Osteocyte (in vitro differentiated cells): ENCODE measurements around the gene NCOR2. TPM values are rescaled to one million over a fixed set of nuclear protein-coding genes. Genes with fewer than 3 reads are reported as not detected.

Experiments
- DNase-seq: peaks from one replicate; pipeline ENCODE4 v3.0.0; 2021; ENCODE audit warnings: mixed read lengths; ENCODE audit not compliant: unreplicated experiment; ENCODE audit errors: extremely low spot score
- H3K27ac Mint-ChIP-seq: one replicate; pipeline ENCODE4 v1.8.0; 2021; ENCODE audit warnings: mild to moderate bottlenecking, mixed read lengths; ENCODE audit not compliant: unreplicated experiment
- H3K27me3 Mint-ChIP-seq: one replicate; pipeline ENCODE4 v1.8.0; 2021; ENCODE audit warnings: mixed read lengths; ENCODE audit not compliant: unreplicated experiment
- H3K36me3 Mint-ChIP-seq: one replicate; pipeline ENCODE4 v1.8.0; 2021; ENCODE audit warnings: mixed read lengths; ENCODE audit not compliant: unreplicated experiment
- H3K4me1 Mint-ChIP-seq: one replicate; pipeline ENCODE4 v1.8.0; 2021; ENCODE audit warnings: mixed read lengths; ENCODE audit not compliant: unreplicated experiment
- H3K4me3 Mint-ChIP-seq: one replicate; pipeline ENCODE4 v1.8.0; 2021; ENCODE audit warnings: mild to moderate bottlenecking, moderate library complexity, mixed read lengths; ENCODE audit not compliant: unreplicated experiment
- H3K9me3 Mint-ChIP-seq: one replicate; pipeline ENCODE4 v1.8.0; 2021; ENCODE audit warnings: mixed read lengths; ENCODE audit not compliant: unreplicated experiment
- CTCF ChIP-seq: fragments of 200-600 bp; sonication (generic); IDR thresholded peaks from 2 replicates; pipeline ENCODE4 v1.5.0; 2021; ENCODE audit warnings: antibody characterized with exemption, mild to moderate bottlenecking, moderate library complexity
- total RNA-seq: library from RNA; stranded (reverse); gene quantifications from 2 replicates; pipeline ENCODE4 v1.2.1, GENCODE V29; 2021

Gene NCOR2
- total RNA-seq, 1 donor from 2014 or later, result 362 TPM

GRCh38 chr12:124544311-124544970 lies 23.0 kb downstream of the NCOR2 start:
- Mint-ChIP-seq H3K36me3 (no peaks in the 10 kb centered on the region), H3K4me1 (peaks cover 58% of the 10 kb centered on the region), H3K9me3 (no peaks in the 10 kb centered on the region), H3K4me3 (no peak overlapping the region), H3K27ac (peak overlapping the region; percentile 52), H3K27me3 (no peaks in the 10 kb centered on the region)
- DNase-seq, result no peak
- no peak for TF ChIP-seq CTCF

GRCh38 chr12:124543590-124544310 lies 23.7 kb downstream of the NCOR2 start:
- no peak for TF ChIP-seq CTCF
- H3K4me3 Mint-ChIP-seq, result no peak overlapping the region
- H3K4me1 Mint-ChIP-seq, result peaks cover 57% of the 10 kb centered on the region
- H3K27me3 Mint-ChIP-seq, result no peaks in the 10 kb centered on the region
- H3K9me3 Mint-ChIP-seq, result no peaks in the 10 kb centered on the region
- no peak for DNase-seq
- peak overlapping the region; percentile 85 for H3K27ac Mint-ChIP-seq
- H3K36me3 Mint-ChIP-seq, result no peaks in the 10 kb centered on the region

- H3K27ac Mint-ChIP-seq, result peak overlapping the region; percentile 85
Observed at GRCh38 chr12:124543052-124543589, 24.3 kb downstream of the NCOR2 start.

GRCh38 chr12:124542021-124542949 lies 25.1 kb downstream of the NCOR2 start:
- no peaks in the 10 kb centered on the region for H3K27me3 Mint-ChIP-seq
- H3K4me3 Mint-ChIP-seq, result no peak overlapping the region
- H3K27ac Mint-ChIP-seq, result peak overlapping the region; percentile 64
- peaks cover 64% of the 10 kb centered on the region for H3K4me1 Mint-ChIP-seq
- H3K9me3 Mint-ChIP-seq, result no peaks in the 10 kb centered on the region
- no peak for DNase-seq
- TF ChIP-seq CTCF, result no peak
- H3K36me3 Mint-ChIP-seq, result no peaks in the 10 kb centered on the region

More at GRCh38 chr12:124543052-124543589, 24.3 kb downstream of the NCOR2 start:
- Mint-ChIP-seq H3K4me1 (peaks cover 58% of the 10 kb centered on the region), H3K36me3 (no peaks in the 10 kb centered on the region), H3K27me3 (no peaks in the 10 kb centered on the region), H3K4me3 (no peak overlapping the region), H3K9me3 (no peaks in the 10 kb centered on the region)
- no peak for DNase-seq
- TF ChIP-seq CTCF, result no peak
